Stimulated activated naive B cell treated with anti-CD40 and anti-IgM and Interleukin-4, amounts not matched to agents 10 μg/mL and 1 μg/mL and 100 μg/mL, for 72 hours (primary cell): ENCODE data around the gene MVD.

Source experiments
- ATAC-seq, 2 donors: fragments of 150-1000 bp; cut with Tn5 transposase; replicated peaks; 2 replicates each; pipeline ENCODE4 v1.10.0; 2021; ENCODE audit warnings: moderate library complexity in 1 of 2
- DNase-seq: peaks from one replicate; pipeline ENCODE4 v3.0.0; 2021
- H3K27ac Mint-ChIP-seq: one replicate; pipeline ENCODE4 v1.8.0; 2022; ENCODE audit warnings: mild to moderate bottlenecking, mixed read lengths
- H3K27me3 Mint-ChIP-seq, 2 donors: one replicate each; pipeline ENCODE4 v1.8.0; 2022; ENCODE audit warnings: mixed read lengths in 2 of 2
- H3K36me3 Mint-ChIP-seq, 2 donors: one replicate each; pipeline ENCODE4 v1.8.0; 2022; ENCODE audit warnings: mixed read lengths in 2 of 2, mild to moderate bottlenecking in 1 of 2
- H3K4me1 Mint-ChIP-seq, 2 donors: one replicate each; pipeline ENCODE4 v1.8.0; 2022; ENCODE audit warnings: mixed read lengths in 2 of 2, mild to moderate bottlenecking in 1 of 2
- H3K4me3 Mint-ChIP-seq, 2 donors: one replicate each; pipeline ENCODE4 v1.8.0; 2022; ENCODE audit warnings: mild to moderate bottlenecking in 2 of 2, mixed read lengths in 2 of 2, moderate library complexity in 1 of 2
- H3K9me3 Mint-ChIP-seq, 2 donors: one replicate each; pipeline ENCODE4 v1.8.0; 2022; ENCODE audit warnings: mixed read lengths in 2 of 2, mild to moderate bottlenecking in 1 of 2

The MVD gene

GRCh38 chr16:88692861-88693260 lies 30.0 kb upstream of the MVD start:
- H3K4me1 Mint-ChIP-seq, result peaks cover 18 to 56% of the 10 kb centered on the region in 2 donors
- DNase-seq, result no peak
- H3K4me3 Mint-ChIP-seq, result no peak overlapping the region

GRCh38 chr16:88691924-88692560 lies 29.2 kb upstream of the MVD start:
- H3K4me1 Mint-ChIP-seq, result peaks cover 18 to 57% of the 10 kb centered on the region in 2 donors

More at GRCh38 chr16:88692861-88693260, 30.0 kb upstream of the MVD start:
- Mint-ChIP-seq H3K27ac (no peak overlapping the region), H3K9me3 (no peaks in the 10 kb centered on the region), H3K36me3 (peaks cover 9 to 12% of the 10 kb centered on the region in 2 donors), H3K27me3 (no peaks in the 10 kb centered on the region)
- no peak for ATAC-seq

GRCh38 chr16:88691129-88691813 lies 28.4 kb upstream of the MVD start:
- Mint-ChIP-seq H3K36me3 (peaks cover 6 to 7% of the 10 kb centered on the region in 2 donors), H3K27me3 (no peaks in the 10 kb centered on the region), H3K4me3 (peak overlapping the region in 1 of 2 donors; percentile 61)

More at GRCh38 chr16:88691924-88692560, 29.2 kb upstream of the MVD start:
- no peak overlapping the region for H3K27ac Mint-ChIP-seq
- ATAC-seq (peak; percentile 75 to 79), DNase-seq (peak; percentile 45)
- no peaks in the 10 kb centered on the region for H3K9me3 Mint-ChIP-seq
- H3K36me3 Mint-ChIP-seq, result peaks cover 6 to 7% of the 10 kb centered on the region in 2 donors
- H3K27me3 Mint-ChIP-seq, result no peaks in the 10 kb centered on the region
- H3K4me3 Mint-ChIP-seq, result peak overlapping the region in 1 of 2 donors; percentile 61

GRCh38 chr16:88690341-88691128 lies 27.6 kb upstream of the MVD start:
- no peak overlapping the region for H3K4me3 Mint-ChIP-seq
- DNase-seq (no peak), ATAC-seq (no peak)
- no peaks in the 10 kb centered on the region for H3K27me3 Mint-ChIP-seq
- peak overlapping the region; percentile 83 for H3K27ac Mint-ChIP-seq
- H3K4me1 Mint-ChIP-seq, result peaks cover 18 to 63% of the 10 kb centered on the region in 2 donors
- H3K9me3 Mint-ChIP-seq, result no peaks in the 10 kb centered on the region
- peaks cover 6 to 7% of the 10 kb centered on the region in 2 donors for H3K36me3 Mint-ChIP-seq

More at GRCh38 chr16:88691129-88691813, 28.4 kb upstream of the MVD start:
- peak; percentile 1 for ATAC-seq
- DNase-seq, result no peak
- Mint-ChIP-seq H3K4me1 (peaks cover 18 to 61% of the 10 kb centered on the region in 2 donors), H3K9me3 (no peaks in the 10 kb centered on the region), H3K27ac (peak overlapping the region; percentile 83)

GRCh38 chr16:88688013-88688778 lies 25.3 kb upstream of the MVD start:
- H3K4me1 Mint-ChIP-seq, result peaks cover 19 to 73% of the 10 kb centered on the region in 2 donors
- no peak for ATAC-seq
- H3K27ac Mint-ChIP-seq, result peak overlapping the region; percentile 31

GRCh38 chr16:88687676-88688012 lies 24.8 kb upstream of the MVD start:
- Mint-ChIP-seq H3K27ac (no peak overlapping the region), H3K4me1 (peaks cover 19 to 74% of the 10 kb centered on the region in 2 donors), H3K36me3 (peaks cover 0 to 1% of the 10 kb centered on the region in 2 donors), H3K4me3 (no peak overlapping the region), H3K27me3 (no peaks in the 10 kb centered on the region), H3K9me3 (no peaks in the 10 kb centered on the region)
- ATAC-seq (no peak), DNase-seq (no peak)

More at GRCh38 chr16:88688013-88688778, 25.3 kb upstream of the MVD start:
- Mint-ChIP-seq H3K36me3 (peaks cover 0 to 1% of the 10 kb centered on the region in 2 donors), H3K9me3 (no peaks in the 10 kb centered on the region), H3K4me3 (no peak overlapping the region), H3K27me3 (no peaks in the 10 kb centered on the region)
- DNase-seq, result no peak

- H3K4me3 Mint-ChIP-seq, result peak overlapping the region in 1 of 2 donors; percentile 44
- H3K36me3 Mint-ChIP-seq, result peaks cover 0 to 1% of the 10 kb centered on the region in 2 donors
- no peak for ATAC-seq
- DNase-seq, result no peak
- H3K27me3 Mint-ChIP-seq, result no peaks in the 10 kb centered on the region
- H3K4me1 Mint-ChIP-seq, result peaks cover 21 to 74% of the 10 kb centered on the region in 2 donors
- no peak overlapping the region for H3K27ac Mint-ChIP-seq
- no peaks in the 10 kb centered on the region for H3K9me3 Mint-ChIP-seq
These were observed 24.3 kb upstream of the MVD start for GRCh38 chr16:88687254-88687576.

- DNase-seq (peak; percentile 86), ATAC-seq (peak; percentile 66 to 73)
- Mint-ChIP-seq H3K4me1 (peaks cover 23 to 74% of the 10 kb centered on the region in 2 donors), H3K9me3 (no peaks in the 10 kb centered on the region), H3K36me3 (peaks cover 0 to 1% of the 10 kb centered on the region in 2 donors), H3K27ac (peak within 1 kb of the TSS; percentile 81), H3K4me3 (peak within 1 kb of the TSS; percentile 83 to 92), H3K27me3 (no peaks in the 10 kb centered on the region)
These were observed 23.8 kb upstream of the MVD start, which contains the start of gene SNAI3 for GRCh38 chr16:88686439-88687253. Gene SNAI3 (minus strand): TSS chr16:88686507. CDS start chr16:88686406, 101 bp downstream.

- no peak for DNase-seq
- Mint-ChIP-seq H3K27me3 (no peaks in the 10 kb centered on the region), H3K27ac (peak overlapping the region; percentile 81), H3K4me1 (peaks cover 27 to 74% of the 10 kb centered on the region in 2 donors), H3K4me3 (peak overlapping the region; percentile 83 to 92), H3K36me3 (peaks cover 0 to 1% of the 10 kb centered on the region in 2 donors), H3K9me3 (no peaks in the 10 kb centered on the region)
- peak; percentile 5 to 11 for ATAC-seq
These were observed 23.2 kb upstream of the MVD start for GRCh38 chr16:88686062-88686438.

GRCh38 chr16:88685156-88686061 lies 22.5 kb upstream of the MVD start:
- no peak for ATAC-seq
- Mint-ChIP-seq H3K4me1 (peaks cover 25 to 74% of the 10 kb centered on the region in 2 donors), H3K27ac (peak overlapping the region; percentile 56), H3K36me3 (peaks cover 0 to 4% of the 10 kb centered on the region in 2 donors), H3K4me3 (peak overlapping the region; percentile 83 to 92), H3K27me3 (no peaks in the 10 kb centered on the region), H3K9me3 (no peaks in the 10 kb centered on the region)
- no peak for DNase-seq

GRCh38 chr16:88684569-88685155 lies 21.8 kb upstream of the MVD start:
- Mint-ChIP-seq H3K27me3 (no peaks in the 10 kb centered on the region), H3K9me3 (no peaks in the 10 kb centered on the region), H3K4me1 (peaks cover 24 to 75% of the 10 kb centered on the region in 2 donors), H3K36me3 (peaks cover 0 to 4% of the 10 kb centered on the region in 2 donors), H3K4me3 (no peak overlapping the region), H3K27ac (peak overlapping the region; percentile 20)
- ATAC-seq (no peak), DNase-seq (no peak)
